Adipocyte (in vitro differentiated cells): ENCODE results near the gene LAMTOR2.

ENCODE experiments used
- DNase-seq: peaks from one replicate; pipeline ENCODE4 v3.0.0-alpha.2; 2015; ENCODE audit warnings: low read depth
- H3K27me3 ChIP-seq: replicated peaks from 2 replicates; pipeline ENCODE4 v1.7.0; 2013; ENCODE audit warnings: mild to moderate bottlenecking, low read length, moderate library complexity; ENCODE audit not compliant: control insufficient read depth, insufficient read depth
- H3K36me3 ChIP-seq: 2 replicates; pipeline ENCODE4 v1.7.0; 2013; ENCODE audit warnings: low read length, mild to moderate bottlenecking, moderate library complexity; ENCODE audit not compliant: control insufficient read depth, insufficient read depth, severe bottlenecking
- H3K4me1 ChIP-seq: 2 replicates; pipeline ENCODE4 v1.7.0; 2013; ENCODE audit warnings: mild to moderate bottlenecking, low read length, moderate library complexity; ENCODE audit not compliant: control insufficient read depth, insufficient read depth
- H3K4me3 ChIP-seq: 2 replicates; pipeline ENCODE4 v1.7.0; 2013; ENCODE audit warnings: mild to moderate bottlenecking, low read length, moderate library complexity
- H3K9ac ChIP-seq: 2 replicates; pipeline ENCODE4 v1.7.0; 2013; ENCODE audit warnings: mild to moderate bottlenecking, low read length, moderate library complexity
- H3K9me3 ChIP-seq: 2 replicates; pipeline ENCODE4 v1.7.0; 2013; ENCODE audit warnings: mild to moderate bottlenecking, low read length, moderate library complexity; ENCODE audit not compliant: control insufficient read depth

The LAMTOR2 gene

DNA sequence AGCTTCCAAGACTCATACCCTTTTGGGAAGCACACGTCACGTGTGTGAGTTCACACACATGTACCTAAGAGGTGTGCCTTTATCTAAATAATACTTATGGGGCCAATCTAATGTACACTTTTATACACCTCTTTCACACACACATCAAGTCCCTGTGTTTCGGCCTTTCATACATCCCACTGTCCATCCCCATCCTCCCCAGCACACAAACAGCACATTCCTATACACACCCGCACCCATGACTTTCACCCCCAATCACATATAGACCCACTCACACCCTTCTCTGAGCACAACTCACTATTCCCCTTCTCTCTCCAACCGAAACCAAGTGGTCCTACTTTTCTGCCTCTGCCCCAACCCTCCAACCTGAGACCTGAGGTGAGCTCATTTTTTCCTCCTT, 24.1 kb downstream of the LAMTOR2 start:
- Histone ChIP-seq H3K4me1 (peaks cover 7% of the 10 kb centered on the region), H3K4me3 (no peak overlapping the region), H3K9me3 (no peaks in the 10 kb centered on the region), H3K27me3 (no peaks in the 10 kb centered on the region), H3K36me3 (no peaks in the 10 kb centered on the region), H3K9ac (no peak overlapping the region)
- no peak for DNase-seq

DNA sequence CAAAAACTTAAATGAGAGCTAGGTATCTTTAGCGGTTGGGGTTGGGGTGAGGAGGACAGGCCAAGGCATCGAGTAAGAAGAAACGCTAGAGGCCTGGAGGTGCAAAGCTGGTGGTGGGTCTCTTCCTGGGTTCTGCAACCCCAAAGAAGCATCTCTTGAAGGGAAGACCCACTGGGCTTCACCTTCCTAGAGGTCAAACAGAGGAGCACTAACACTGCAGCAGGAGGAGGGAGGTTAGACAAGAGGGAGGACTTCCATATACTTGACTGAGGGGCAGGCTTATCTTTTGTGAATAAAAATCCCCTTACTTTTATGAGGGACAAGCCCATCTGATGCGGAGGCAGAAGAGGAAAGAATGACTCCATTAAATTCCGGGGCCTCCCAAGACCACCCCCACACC, 25.2 kb downstream of the LAMTOR2 start:
- Histone ChIP-seq H3K9me3 (no peaks in the 10 kb centered on the region), H3K4me3 (no peak overlapping the region), H3K36me3 (no peaks in the 10 kb centered on the region), H3K4me1 (peaks cover 7% of the 10 kb centered on the region), H3K9ac (no peak overlapping the region), H3K27me3 (no peaks in the 10 kb centered on the region)
- no peak for DNase-seq

DNA sequence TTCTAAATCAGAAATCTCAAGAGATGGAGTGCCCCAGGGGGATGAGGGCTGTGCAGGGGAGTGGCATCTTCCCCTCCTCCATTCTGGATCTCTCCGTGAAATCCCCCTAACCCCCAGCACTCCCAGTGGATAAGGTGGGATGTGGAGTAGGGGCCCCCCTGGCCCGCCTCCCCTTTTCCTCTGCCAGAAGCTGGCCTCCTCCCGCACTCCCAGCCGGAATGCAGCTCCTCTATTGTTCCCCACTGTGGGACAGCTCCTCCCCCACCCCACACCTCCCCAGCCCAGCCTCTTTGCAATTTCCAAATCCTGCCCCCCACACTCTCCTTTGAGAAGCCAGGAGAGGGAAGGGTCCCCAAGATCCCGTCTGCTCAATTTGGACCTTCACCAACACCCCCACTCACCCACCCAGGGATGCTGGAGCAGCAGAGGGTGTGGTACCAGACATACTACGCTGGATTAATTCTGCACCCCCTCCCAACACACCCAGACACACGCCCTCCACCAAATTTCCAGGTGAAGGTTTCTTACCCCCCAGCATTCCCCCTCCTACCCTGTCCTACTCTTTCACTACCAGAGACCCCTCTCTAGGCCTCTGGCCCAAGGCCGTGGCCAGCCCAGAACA, 25.8 kb downstream of the LAMTOR2 start:
- Histone ChIP-seq H3K4me1 (peaks cover 7% of the 10 kb centered on the region), H3K27me3 (no peaks in the 10 kb centered on the region), H3K9ac (no peak overlapping the region), H3K36me3 (no peaks in the 10 kb centered on the region), H3K9me3 (no peaks in the 10 kb centered on the region), H3K4me3 (no peak overlapping the region)
- peak; percentile 45 for DNase-seq

DNA sequence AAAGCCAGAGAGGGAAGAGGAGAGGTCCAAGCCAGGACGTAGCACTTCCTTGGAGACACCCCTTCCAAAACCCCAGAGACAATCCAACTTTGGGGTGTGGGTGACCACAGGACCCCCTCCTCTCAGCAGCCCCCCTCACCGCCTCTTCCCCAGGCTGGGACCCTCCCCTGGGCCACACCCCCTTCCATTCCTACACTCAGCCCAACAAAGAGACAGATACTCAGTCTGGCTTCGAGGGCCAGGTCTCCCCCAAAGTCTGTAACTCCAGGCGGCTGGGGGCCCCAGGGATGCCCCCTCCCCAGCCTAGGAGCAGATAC, 26.2 kb downstream of the LAMTOR2 start:
- H3K9ac ChIP-seq: no peak overlapping the region
- no peaks in the 10 kb centered on the region for H3K36me3 ChIP-seq
- DNase-seq: no peak
- no peak overlapping the region for H3K4me3 ChIP-seq
- H3K9me3 ChIP-seq: no peaks in the 10 kb centered on the region
- H3K27me3 ChIP-seq: no peaks in the 10 kb centered on the region
- H3K4me1 ChIP-seq: peaks cover 7% of the 10 kb centered on the region

DNA sequence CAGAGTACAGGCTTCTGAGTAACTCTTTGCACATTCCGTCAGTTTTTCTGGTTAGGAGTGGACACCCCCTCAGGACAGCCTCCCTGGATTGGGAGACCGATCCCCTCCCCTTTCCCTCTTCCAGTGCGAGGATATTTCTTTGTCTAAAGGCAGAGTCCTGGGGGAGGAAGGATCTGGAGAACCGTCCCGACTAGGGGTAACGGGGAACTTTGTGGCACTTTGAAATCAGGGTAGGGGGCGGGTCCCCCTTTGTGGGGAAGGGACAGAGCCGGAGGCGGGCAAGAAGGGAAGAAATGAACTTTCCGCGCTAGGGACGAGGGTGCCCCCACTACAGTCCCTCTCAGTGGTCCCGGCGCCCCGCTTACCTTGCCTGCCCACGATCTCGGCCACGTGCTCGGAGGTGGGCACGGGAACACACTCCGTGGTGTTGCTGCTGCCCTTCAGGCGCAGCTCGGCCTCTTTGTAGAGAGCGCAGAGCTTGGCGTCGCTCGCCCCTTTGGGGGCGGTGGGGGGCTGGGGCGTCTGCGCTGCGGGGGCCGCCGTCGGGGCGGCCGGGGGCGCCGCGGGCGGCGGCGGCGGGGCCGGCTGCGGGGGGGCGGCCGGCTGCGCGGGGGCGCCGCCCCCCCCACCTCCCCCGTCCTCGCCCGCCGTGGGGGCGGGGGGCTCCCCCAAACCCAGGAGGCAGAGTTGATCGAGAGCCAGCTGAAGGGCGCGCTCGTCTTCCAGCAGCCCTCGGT, 26.8 kb downstream of the LAMTOR2 start:
- Histone ChIP-seq H3K36me3 (no peaks in the 10 kb centered on the region), H3K4me1 (peaks cover 8% of the 10 kb centered on the region)
- peak; percentile 52 for DNase-seq

DNA sequence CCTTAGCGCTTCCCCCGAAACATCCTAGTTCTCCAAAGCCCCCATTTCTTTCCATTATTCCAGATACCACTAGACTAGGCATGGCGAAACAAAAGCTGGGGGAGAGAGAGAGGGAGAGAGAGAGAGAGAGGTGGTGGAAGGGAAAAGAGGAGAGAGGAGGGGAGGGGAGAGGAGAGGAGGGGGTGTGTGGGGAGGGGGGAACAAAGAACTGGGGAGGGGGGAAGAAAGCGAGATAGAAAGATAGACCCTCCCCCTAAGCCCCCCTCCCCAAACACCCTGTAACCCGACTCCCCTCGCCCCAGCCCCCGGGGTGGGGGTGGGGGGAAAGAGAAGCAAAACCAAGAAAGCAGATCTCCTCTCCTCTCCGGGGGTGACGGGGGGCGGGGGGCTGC, 27.3 kb downstream of the LAMTOR2 start:
- DNase-seq: no peak
- H3K9me3 ChIP-seq: no peaks in the 10 kb centered on the region
- no peaks in the 10 kb centered on the region for H3K27me3 ChIP-seq
- H3K9ac ChIP-seq: peak overlapping the region; percentile 61
- peak overlapping the region; percentile 85 for H3K4me3 ChIP-seq
- H3K36me3 ChIP-seq: no peaks in the 10 kb centered on the region
- peaks cover 11% of the 10 kb centered on the region for H3K4me1 ChIP-seq

More for the DNA sequence above, 26.8 kb downstream of the LAMTOR2 start:
- Histone ChIP-seq H3K9me3 (no peaks in the 10 kb centered on the region), H3K27me3 (no peaks in the 10 kb centered on the region), H3K9ac (no peak overlapping the region), H3K4me3 (peak overlapping the region; percentile 85)

DNA sequence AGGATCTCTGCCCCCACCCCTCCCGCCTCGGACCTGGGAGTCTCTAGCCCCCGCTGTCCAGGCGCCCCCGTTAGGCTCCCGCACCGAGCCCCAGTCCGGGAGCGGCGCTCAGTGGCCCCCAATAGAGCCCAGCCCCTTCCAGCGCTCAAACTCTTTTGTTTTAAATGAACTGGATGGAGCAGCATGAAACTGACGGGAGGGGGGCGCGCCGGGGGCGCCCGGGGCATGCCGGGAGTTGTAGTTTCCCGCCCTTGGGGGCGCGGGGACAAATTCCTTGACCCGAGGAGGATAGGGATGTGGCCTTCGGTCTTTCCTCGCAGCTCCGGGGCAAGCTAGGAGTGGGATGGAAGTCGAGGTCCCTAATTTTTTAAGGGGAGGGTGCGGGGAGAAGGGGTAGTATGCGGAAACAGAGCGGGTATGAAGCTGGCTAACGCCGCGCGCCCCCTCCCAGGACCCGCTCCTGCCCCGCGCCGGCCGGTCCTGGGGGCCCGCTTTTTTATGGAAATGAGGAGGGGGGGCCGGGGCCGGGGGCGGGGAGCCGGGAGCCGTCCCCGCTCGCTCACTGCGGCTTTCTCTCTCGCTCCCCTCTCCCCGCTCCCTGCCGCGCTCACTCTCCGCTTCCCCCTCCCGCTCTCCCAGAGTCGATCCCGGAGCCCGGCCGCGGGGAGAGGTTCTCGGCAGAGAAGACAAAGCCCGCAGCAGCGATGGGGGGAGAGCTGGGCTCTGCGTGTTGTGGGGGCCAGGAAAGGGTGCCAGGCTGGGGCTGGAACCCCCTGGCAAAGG, 27.9 kb downstream of the LAMTOR2 start, which contains the start of gene MEX3A:
TSS of gene MEX3A (minus strand) at position 157 of the 783 bp plus-strand sequence. CDS start 467 bp downstream, outside the sequence.
- no peaks in the 10 kb centered on the region for H3K36me3 ChIP-seq
- peak; percentile 85 for DNase-seq
- H3K4me1 ChIP-seq: peaks cover 11% of the 10 kb centered on the region
- H3K4me3 ChIP-seq: peak within 1 kb of the TSS; percentile 85
- H3K9ac ChIP-seq: peak within 1 kb of the TSS; percentile 76
- H3K9me3 ChIP-seq: no peaks in the 10 kb centered on the region
- H3K27me3 ChIP-seq: no peaks in the 10 kb centered on the region

DNA sequence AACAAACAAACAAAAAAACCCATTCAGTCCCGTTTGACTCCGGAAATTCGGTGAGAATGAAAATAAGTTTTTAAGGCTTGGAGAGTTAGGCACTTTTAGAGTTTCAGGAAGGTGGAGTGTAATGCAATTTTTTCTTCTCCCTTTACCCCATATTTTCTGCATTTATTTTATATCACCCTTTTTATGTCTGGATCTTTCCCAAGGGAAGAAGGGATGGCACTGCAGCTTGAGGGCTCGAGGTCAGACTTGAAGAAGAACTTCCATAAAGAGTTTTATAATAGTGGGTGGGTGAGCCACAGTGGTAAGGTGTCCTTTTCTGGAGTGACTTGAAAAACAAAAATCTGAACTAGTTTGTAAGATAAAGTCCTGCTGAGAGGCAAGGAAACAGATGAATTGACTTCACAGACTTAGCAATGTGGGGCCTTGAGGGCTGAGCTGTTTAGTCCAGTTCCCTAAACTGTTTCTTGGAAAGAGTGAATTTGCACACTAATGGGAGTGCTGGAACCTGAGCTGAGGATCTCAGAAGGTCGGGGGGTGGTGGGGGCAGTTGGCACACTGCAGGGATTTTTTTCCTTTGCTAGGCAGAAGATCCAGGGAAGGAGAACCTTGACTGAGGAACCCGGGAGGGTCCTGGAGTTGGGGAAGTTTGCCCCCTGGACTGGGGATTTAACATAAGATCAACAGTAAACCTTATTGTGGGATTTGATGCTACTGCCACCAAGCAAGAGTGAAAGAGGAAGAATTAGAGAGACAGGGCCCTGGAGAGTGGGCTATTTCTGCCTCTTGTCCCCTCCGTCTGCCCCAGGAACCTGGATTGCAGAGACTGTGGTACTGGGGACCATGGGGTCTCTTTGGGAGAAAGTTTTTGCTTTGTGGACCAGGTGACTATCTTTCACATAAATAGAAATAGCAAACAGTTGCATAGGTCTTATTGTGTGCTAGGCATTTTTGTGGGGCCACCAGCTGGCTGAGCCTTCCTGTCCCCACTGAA, 29.5 kb downstream of the LAMTOR2 start:
- H3K4me3 ChIP-seq: no peak overlapping the region
- DNase-seq: no peak
- H3K9me3 ChIP-seq: no peaks in the 10 kb centered on the region
- H3K36me3 ChIP-seq: no peaks in the 10 kb centered on the region
- no peak overlapping the region for H3K9ac ChIP-seq
- peaks cover 11% of the 10 kb centered on the region for H3K4me1 ChIP-seq
- H3K27me3 ChIP-seq: no peaks in the 10 kb centered on the region

DNA sequence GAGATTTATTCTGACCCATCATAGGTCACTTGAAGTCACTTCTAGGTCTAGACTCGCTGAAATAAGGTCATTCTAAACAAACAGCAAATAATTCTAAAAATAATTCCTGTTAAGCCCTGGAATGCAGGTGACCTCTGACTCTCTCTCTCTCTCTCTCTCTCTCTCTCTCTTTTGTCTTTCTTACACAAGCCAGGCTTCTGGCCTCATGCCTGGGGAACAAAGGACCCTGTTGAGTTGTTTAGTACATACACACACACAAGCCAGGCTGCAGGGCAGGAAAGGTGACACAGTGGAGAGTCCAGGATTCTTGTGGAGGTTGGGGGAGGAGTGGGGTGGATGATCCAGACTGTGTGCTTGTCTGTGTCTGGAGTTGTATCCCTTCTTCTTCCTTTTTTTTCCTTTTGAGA, 31.7 kb downstream of the LAMTOR2 start:
- no peak overlapping the region for H3K9ac ChIP-seq
- H3K9me3 ChIP-seq: no peaks in the 10 kb centered on the region
- H3K4me3 ChIP-seq: no peak overlapping the region
- H3K4me1 ChIP-seq: peaks cover 11% of the 10 kb centered on the region
- no peak for DNase-seq
- no peaks in the 10 kb centered on the region for H3K36me3 ChIP-seq
- no peaks in the 10 kb centered on the region for H3K27me3 ChIP-seq

DNA sequence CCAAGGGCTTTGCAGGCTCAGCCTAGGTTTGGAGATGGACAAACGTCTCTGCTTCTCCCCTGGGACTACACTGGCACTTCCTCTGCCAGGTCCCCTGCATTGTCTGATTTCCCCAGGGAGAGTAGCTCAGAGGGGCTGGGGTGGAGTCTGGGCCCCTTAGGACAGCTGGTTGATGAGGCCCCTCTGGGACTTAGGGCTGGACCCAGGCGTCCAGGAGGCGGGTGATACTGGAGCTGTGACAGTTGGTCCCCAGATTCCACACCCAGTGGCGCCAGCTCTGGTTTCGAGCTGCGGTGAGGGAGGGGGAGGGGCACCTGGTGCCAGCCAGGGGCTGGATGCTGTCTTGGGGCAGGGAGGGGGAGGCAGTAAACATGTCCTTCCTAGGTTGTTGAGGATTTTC, 35.1 kb downstream of the LAMTOR2 start:
- DNase-seq: no peak
- Histone ChIP-seq H3K9ac (no peak overlapping the region), H3K4me3 (no peak overlapping the region), H3K9me3 (no peaks in the 10 kb centered on the region), H3K36me3 (no peaks in the 10 kb centered on the region), H3K27me3 (no peaks in the 10 kb centered on the region), H3K4me1 (peaks cover 7% of the 10 kb centered on the region)
